IMR-90 (cell line): Measurements from ENCODE around the gene CCDC87. TPM values are rescaled to one million over a fixed set of nuclear protein-coding genes. Genes with fewer than 3 reads are reported as not detected.

Experiments used
- ATAC-seq: fragments of 200-7000 bp; cut with Tn5 transposase; 2 replicates; pipeline ENCODE4 v1.9.1; 2020; ENCODE audit warnings: low read depth, mild to moderate bottlenecking, moderate library complexity
- BruUV-seq: library from RNA; stranded (reverse); fragments of 400-500 nt; replicated peaks from 2 replicates; lab custom pipeline; 2021; lab: Mats Ljungman, UMichigan
- CTCF ChIA-PET: fragments of 300-600 bp; formaldehyde crosslinking; extraction: SDS; loops from one replicate; lab custom pipeline; 2021; ENCODE audit warnings: antibody characterized with exemption; lab: Yijun Ruan, JAX
- POLR2A ChIA-PET: fragments of 300-600 bp; sonication (Branson Sonifier 250); formaldehyde crosslinking; loops from one replicate; lab custom pipeline; 2022; ENCODE audit warnings: antibody characterized with exemption; ENCODE audit not compliant: unreplicated experiment; lab: Charles Lee
- DNase-seq: peaks from one replicate; pipeline ENCODE4 v3.0.0; 2013
- H2AFZ ChIP-seq: replicated peaks from 2 replicates; pipeline ENCODE3; 2013; ENCODE audit warnings: low read length, mild to moderate bottlenecking; ENCODE audit not compliant: poor library complexity
- H2AK5ac ChIP-seq: 2 replicates; pipeline ENCODE4 v1.6.1; 2013; ENCODE audit warnings: low read depth, low read length, inconsistent platforms
- H2AK9ac ChIP-seq: replicated peaks from 2 replicates; pipeline ENCODE3; 2013; ENCODE audit warnings: mild to moderate bottlenecking, low read depth, low read length, moderate library complexity; ENCODE audit not compliant: poor library complexity
- H2BK120ac ChIP-seq: 2 replicates; pipeline ENCODE4 v1.6.1; 2013; ENCODE audit warnings: low read depth, low read length, inconsistent platforms
- H2BK15ac ChIP-seq: 3 replicates; pipeline ENCODE4 v1.6.1; 2013; ENCODE audit warnings: low read depth, low read length, inconsistent platforms
- H2BK20ac ChIP-seq: 2 replicates; pipeline ENCODE4 v1.6.1; 2013; ENCODE audit warnings: low read depth, mild to moderate bottlenecking, inconsistent platforms, low read length, moderate library complexity
- H2BK5ac ChIP-seq: 2 replicates; pipeline ENCODE4 v1.6.1; 2013; ENCODE audit warnings: mild to moderate bottlenecking, low read depth, low read length, inconsistent platforms; ENCODE audit not compliant: poor library complexity, severe bottlenecking
- H3K14ac ChIP-seq: replicated peaks from 2 replicates; pipeline ENCODE4 v1.6.1; 2013; ENCODE audit warnings: low read depth, low read length, inconsistent platforms
- H3K18ac ChIP-seq: 2 replicates; pipeline ENCODE4 v1.6.1; 2013; ENCODE audit warnings: low read depth, low read length, control low read depth
- H3K23ac ChIP-seq: 2 replicates; pipeline ENCODE4 v1.6.1; 2013; ENCODE audit warnings: low read depth, low read length, inconsistent platforms
- H3K27ac ChIP-seq: 2 replicates; pipeline ENCODE4 v1.5.1; 2013; ENCODE audit warnings: mild to moderate bottlenecking, control low read depth, low read length; ENCODE audit not compliant: insufficient read depth
- H3K27me3 ChIP-seq: 2 replicates; pipeline ENCODE4 v1.6.1; 2013; ENCODE audit warnings: low read length; ENCODE audit not compliant: control insufficient read depth, insufficient read depth
- H3K36me3 ChIP-seq: 2 replicates; pipeline ENCODE4 v1.6.1; 2013; ENCODE audit warnings: low read length, mixed read lengths; ENCODE audit not compliant: control insufficient read depth, insufficient read depth
- H3K4ac ChIP-seq: 2 replicates; pipeline ENCODE4 v1.6.1; 2013; ENCODE audit warnings: low read depth, low read length, inconsistent platforms
- H3K4me1 ChIP-seq: 2 replicates; pipeline ENCODE4 v1.6.1; 2013; ENCODE audit warnings: low read length, mixed read lengths; ENCODE audit not compliant: control insufficient read depth, insufficient read depth
- H3K4me2 ChIP-seq: 2 replicates; pipeline ENCODE4 v1.6.1; 2013; ENCODE audit warnings: low read depth, mild to moderate bottlenecking, control low read depth, low read length, moderate library complexity
- H3K4me3 ChIP-seq: 2 replicates; pipeline ENCODE4 v1.5.1; 2013; ENCODE audit warnings: low read depth, mild to moderate bottlenecking, control low read depth, low read length, moderate library complexity; ENCODE audit not compliant: insufficient read depth
- H3K56ac ChIP-seq: 2 replicates; pipeline ENCODE4 v1.6.1; 2013; ENCODE audit warnings: low read length, inconsistent platforms; ENCODE audit not compliant: insufficient read depth; ENCODE audit errors: extremely low read depth
- H3K79me1 ChIP-seq, 2 experiments: 2 replicates each; pipeline ENCODE4 v1.6.1; 2013; ENCODE audit warnings: low read length in 2 of 2, inconsistent platforms in 1 of 2, low read depth in 1 of 2
- H3K9ac ChIP-seq: 2 replicates; pipeline ENCODE4 v1.6.1; 2013; ENCODE audit warnings: low read depth, low read length, control low read depth
- H3K9me1 ChIP-seq: 2 replicates; pipeline ENCODE4 v1.6.1; 2013; ENCODE audit warnings: low read length, inconsistent platforms; ENCODE audit not compliant: insufficient read depth
- H3K9me3 ChIP-seq: 2 replicates; pipeline ENCODE4 v1.6.1; 2013; ENCODE audit warnings: low read length; ENCODE audit not compliant: control insufficient read depth, insufficient read depth
- H4K20me1 ChIP-seq: 2 replicates; pipeline ENCODE4 v1.6.1; 2013; ENCODE audit warnings: low read length, inconsistent platforms; ENCODE audit not compliant: insufficient read depth
- H4K5ac ChIP-seq: 2 replicates; pipeline ENCODE4 v1.6.1; 2013; ENCODE audit warnings: mild to moderate bottlenecking, low read depth, low read length, control low read depth
- H4K8ac ChIP-seq, 2 experiments: 2 replicates each; pipeline ENCODE4 v1.6.1; 2013; ENCODE audit warnings: low read depth in 2 of 2, low read length in 2 of 2, control low read depth in 1 of 2, inconsistent platforms in 1 of 2
- H4K91ac ChIP-seq: 2 replicates; pipeline ENCODE4 v1.6.1; 2013; ENCODE audit warnings: low read depth, low read length, inconsistent platforms; ENCODE audit not compliant: insufficient read depth
- CHD1 ChIP-seq: IDR thresholded peaks from 2 replicates; pipeline ENCODE4 v1.6.1; 2012; ENCODE audit warnings: low read depth, low read length, improper control_type of control experiment
- CTCF ChIP-seq: conservative IDR thresholded peaks from 2 replicates; pipeline ENCODE4 v1.5.1; 2012; ENCODE audit warnings: mild to moderate bottlenecking, low read depth, low read length, improper control_type of control experiment
- NFE2L2 ChIP-seq: fragments of 150-350 bp; IDR thresholded peaks from 2 replicates; pipeline ENCODE4 v1.6.1; 2016; ENCODE audit warnings: low read depth, mild to moderate bottlenecking, low read length
- WGBS, 2 experiments: methylation state at CpG; one replicate each; pipeline versions ENCODE4 v1.1.5 to v1.1.7; 2013; ENCODE audit warnings: missing lambda C conversion rate in 2 of 2; ENCODE audit not compliant: insufficient read length in 1 of 2; ENCODE audit errors: extremely low coverage in 2 of 2; 5-methylcytosine and 5-hydroxymethylcytosine counted together
- dilution Hi-C: fragments of 300-500 bp; cut with HindIII; formaldehyde crosslinking; loops from one replicate; pipeline ENCODE4 v1.14.3; 2018; ENCODE audit warnings: low sequenced_read_pairs; ENCODE audit not compliant: unreplicated experiment
- in situ Hi-C: fragments of 300-500 bp; cut with MboI; formaldehyde crosslinking; loops from 3 replicates; pipeline ENCODE4 v1.14.3; 2019; ENCODE audit warnings: low sequenced_read_pairs, inconsistent platforms, mixed read lengths
- intact Hi-C: fragments of 100-400 bp; cut with micrococcal nuclease; formaldehyde crosslinking; loops from 2 replicates; pipeline ENCODE4 v1.10.0; 2022
- polyA plus RNA-seq, 3 experiments: library from polyadenylated mRNA; depleted of rRNA; stranded (reverse); fragments of >200 nt; gene quantifications; 2 replicates each; pipeline ENCODE4 v1.2.3, GENCODE V29; 2012; ENCODE audit warnings: low replicate concordance in 1 of 3
- total RNA-seq: library from RNA; depleted of rRNA; stranded (reverse); fragments of >200 nt; gene quantifications from 2 replicates; pipeline ENCODE4 v1.2.3, GENCODE V29; 2012

The CCDC87 gene
- total and polyA plus RNA-seq, 2 of the 4 experiments (the other 2 are of a cell fraction) = 0.18 to 0.19 TPM

GRCh38 chr11:66631883-66632282 is 39.0 kb upstream of the CCDC87 start:
- no peak overlapping the region for H4K5ac ChIP-seq
- H2AFZ ChIP-seq = no peak overlapping the region
- no peak overlapping the region for H3K4ac ChIP-seq
- no peak overlapping the region for H4K91ac ChIP-seq
- POLR2A ChIA-PET = no interaction called here
- no peak overlapping the region for H3K14ac ChIP-seq
- BruUV-seq = no TSS peak
- H2BK20ac ChIP-seq = no peak overlapping the region
- no peak overlapping the region; the same call in 1 of the 2 replicates for H3K23ac ChIP-seq
- H4K8ac ChIP-seq = no peak overlapping the region
- ATAC-seq (no peak), DNase-seq (no peak)
- H3K56ac ChIP-seq = no peak overlapping the region
- intact Hi-C loops (no loop called here), in situ Hi-C loops (no loop called here), dilution Hi-C loops (no loop called here)
- H3K9me1 ChIP-seq = peaks cover 23% of the 10 kb centered on the region
- no peak overlapping the region for H2AK5ac ChIP-seq
- peaks cover 35% of the 10 kb centered on the region for H3K36me3 ChIP-seq
- H2BK120ac ChIP-seq = no peak overlapping the region
- peaks cover 19 to 73% of the 10 kb centered on the region in 2 experiments for H3K79me1 ChIP-seq
- no peaks in the 10 kb centered on the region for H3K4me1 ChIP-seq
- CTCF ChIA-PET = no interaction called here
- no peak overlapping the region for H3K27ac ChIP-seq
- H3K4me2 ChIP-seq = no peak overlapping the region
- H3K18ac ChIP-seq = no peak overlapping the region
- H2AK9ac ChIP-seq = no peak overlapping the region
- no peaks in the 10 kb centered on the region for H3K27me3 ChIP-seq
- H2BK15ac ChIP-seq = no peak overlapping the region
- H3K4me3 ChIP-seq = no peak overlapping the region
- H4K20me1 ChIP-seq = peaks cover 77% of the 10 kb centered on the region
- no peaks in the 10 kb centered on the region for H3K9me3 ChIP-seq
- 96% methylated on average over 4 of the region's 6 CpGs; no CpG with 5 or more reads in 1 of the 2 experiments for WGBS, 2 experiments
- no peak overlapping the region for H3K9ac ChIP-seq
- H2BK5ac ChIP-seq = no peak overlapping the region
- no peak for TF ChIP-seq CHD1
- TF ChIP-seq CTCF = no peak
- no peak for TF ChIP-seq NFE2L2
